Measurements from ENCODE around the gene MAPT. TPM values are rescaled to one million over a fixed set of nuclear protein-coding genes. Genes with fewer than 3 reads are reported as not detected.

MAPT gene
- polyA plus RNA-seq, 3 donors, result 0.04 TPM; not detected in 2

DNA sequence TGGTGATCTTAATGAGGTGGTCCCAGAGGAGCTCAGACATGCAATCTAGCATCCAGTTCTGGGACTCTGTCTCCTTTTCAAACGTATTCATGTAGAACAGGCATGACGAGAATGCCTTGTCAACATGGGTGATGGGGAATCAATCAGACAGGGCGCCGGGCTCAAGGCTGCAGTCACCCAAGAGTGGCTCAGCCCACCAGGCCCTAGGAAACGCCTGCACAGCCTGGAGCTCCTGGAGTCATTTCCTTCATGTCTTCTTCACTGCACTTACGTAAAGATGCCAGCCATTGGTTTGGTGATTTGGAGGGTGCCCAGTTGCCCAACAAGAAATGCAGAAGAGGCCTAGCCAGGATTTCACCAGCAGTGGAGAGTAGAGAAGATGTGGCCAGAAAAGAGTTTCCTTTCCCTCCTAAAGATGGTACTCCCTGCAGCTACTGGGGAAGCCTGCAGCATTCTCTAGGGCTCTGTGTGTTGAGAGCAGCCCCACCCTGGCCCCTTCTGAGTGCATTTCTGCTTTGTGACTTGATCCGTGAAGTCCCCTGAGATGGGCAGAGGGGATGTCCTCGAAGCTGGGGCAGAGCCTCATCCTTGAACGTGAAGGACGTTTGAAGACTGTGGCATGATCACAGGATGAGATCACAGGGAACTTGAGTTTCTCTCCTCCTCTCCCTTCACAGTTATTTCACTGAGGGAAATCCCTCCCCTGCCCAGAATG, 80.7 kb downstream of the MAPT start:
- Mint-ChIP-seq H3K9me3 (peaks cover 0 to 6% (median 2%) of the 10 kb centered on the region in 7 donors), H3K36me3 (no peaks in the 10 kb centered on the region), H3K27ac (no peak overlapping the region), H3K27me3 (ENCODE audit: low read depth in 3 of 3) (peaks cover 2 to 4% (median 4%) of the 10 kb centered on the region in 3 donors), H3K4me1 (no peaks in the 10 kb centered on the region), H3K4me3 (no peak overlapping the region)
- 87% methylated on average over 7 of the region's 10 CpGs for WGBS (ENCODE audit: insufficient coverage)
- Histone ChIP-seq H2AFZ (ENCODE audit: insufficient read depth, low read depth, low read length, poor library complexity, severe bottlenecking) (no peak overlapping the region), H3K79me2 (ENCODE audit: insufficient read depth, low read length) (no peaks in the 10 kb centered on the region), H3K27ac (ENCODE audit: low read depth in 1 of 2, low read length in 2 of 2) (no peak overlapping the region), H3K4me3 (replicated peaks in 1 of 3; ENCODE audit: low read depth in 2 of 3, low read length in 3 of 3) (no peak overlapping the region), H3K4me2 (replicated peaks; ENCODE audit: extremely low read depth, low read length, poor library complexity, severe bottlenecking) (no peak overlapping the region), H3K9ac (ENCODE audit: insufficient read depth, low read length, poor library complexity, severe bottlenecking) (no peak overlapping the region), H3K9me3 (replicated peaks in 1 of 2; ENCODE audit: control insufficient read depth in 1 of 2, insufficient read depth in 1 of 2, low read length in 2 of 2) (no peaks in the 10 kb centered on the region), H3K4me1 (ENCODE audit: control insufficient read depth in 1 of 2, insufficient read depth in 2 of 2, low read length in 2 of 2) (no peaks in the 10 kb centered on the region), H3K27me3 (ENCODE audit: control insufficient read depth in 2 of 2, insufficient read depth in 2 of 2, low read length in 2 of 2) (no peaks in the 10 kb centered on the region), H4K20me1 (ENCODE audit: insufficient read depth, low read length) (no peaks in the 10 kb centered on the region), H3K36me3 (replicated peaks in 1 of 2; ENCODE audit: control insufficient read depth in 1 of 2, insufficient read depth in 2 of 2, low read length in 2 of 2) (no peaks in the 10 kb centered on the region)
- DNase-seq, result no peak
- intact Hi-C loops (cut with micrococcal nuclease), result no loop called here
- TF ChIP-seq, protein P1, sequence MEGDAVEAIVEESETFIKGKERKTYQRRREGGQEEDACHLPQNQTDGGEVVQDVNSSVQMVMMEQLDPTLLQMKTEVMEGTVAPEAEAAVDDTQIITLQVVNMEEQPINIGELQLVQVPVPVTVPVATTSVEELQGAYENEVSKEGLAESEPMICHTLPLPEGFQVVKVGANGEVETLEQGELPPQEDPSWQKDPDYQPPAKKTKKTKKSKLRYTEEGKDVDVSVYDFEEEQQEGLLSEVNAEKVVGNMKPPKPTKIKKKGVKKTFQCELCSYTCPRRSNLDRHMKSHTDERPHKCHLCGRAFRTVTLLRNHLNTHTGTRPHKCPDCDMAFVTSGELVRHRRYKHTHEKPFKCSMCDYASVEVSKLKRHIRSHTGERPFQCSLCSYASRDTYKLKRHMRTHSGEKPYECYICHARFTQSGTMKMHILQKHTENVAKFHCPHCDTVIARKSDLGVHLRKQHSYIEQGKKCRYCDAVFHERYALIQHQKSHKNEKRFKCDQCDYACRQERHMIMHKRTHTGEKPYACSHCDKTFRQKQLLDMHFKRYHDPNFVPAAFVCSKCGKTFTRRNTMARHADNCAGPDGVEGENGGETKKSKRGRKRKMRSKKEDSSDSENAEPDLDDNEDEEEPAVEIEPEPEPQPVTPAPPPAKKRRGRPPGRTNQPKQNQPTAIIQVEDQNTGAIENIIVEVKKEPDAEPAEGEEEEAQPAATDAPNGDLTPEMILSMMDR (IDR thresholded peaks at IDR 0.05), result no peak

DNA sequence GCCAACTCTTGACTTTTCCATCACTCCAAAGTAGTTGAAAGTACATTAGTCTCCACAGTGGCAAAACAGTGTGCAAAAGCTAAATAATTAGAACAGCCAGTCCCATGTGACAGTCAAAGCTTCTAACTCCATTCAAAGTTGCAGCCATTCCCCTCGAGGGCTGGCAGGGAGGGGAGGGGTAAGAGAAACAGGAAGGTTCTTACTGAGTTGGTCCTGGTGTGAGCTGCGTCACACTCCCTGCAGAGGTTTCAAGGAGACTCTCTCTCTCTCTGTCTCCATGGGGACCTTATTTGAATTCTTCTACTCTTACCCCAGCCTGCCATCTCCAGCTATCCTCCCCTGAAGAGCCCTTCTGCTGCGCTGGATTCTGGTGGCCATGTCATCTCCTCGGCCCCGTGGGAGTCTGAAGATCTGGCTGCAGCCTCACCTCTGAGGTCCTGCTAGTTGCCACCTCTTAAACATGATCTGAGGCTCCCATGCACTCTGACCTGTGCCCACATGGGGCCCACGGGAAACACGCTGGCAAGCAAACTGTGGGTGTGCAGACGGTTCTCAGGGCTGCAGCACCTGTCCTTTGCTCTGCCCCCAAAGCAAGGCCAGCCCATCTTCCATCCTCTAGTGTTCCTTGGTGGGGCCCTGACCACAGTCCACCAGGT, 81.4 kb downstream of the MAPT start:
- H2AFZ ChIP-seq (ENCODE audit: insufficient read depth, low read depth, low read length, poor library complexity, severe bottlenecking), result no peak overlapping the region

More for the DNA sequence above, 81.4 kb downstream of the MAPT start:
- intact Hi-C loops (cut with micrococcal nuclease), result no loop called here
- H3K9ac ChIP-seq (ENCODE audit: insufficient read depth, low read length, poor library complexity, severe bottlenecking), result no peak overlapping the region
- peaks cover 1 to 4% (median 2%) of the 10 kb centered on the region in 3 donors for H3K27me3 Mint-ChIP-seq (ENCODE audit: low read depth in 3 of 3)
- H3K9me3 Mint-ChIP-seq, result peaks cover 0 to 6% (median 2%) of the 10 kb centered on the region in 7 donors
- WGBS (ENCODE audit: insufficient coverage), result 94% methylated on average over 6 of the region's 8 CpGs
- H3K4me2 ChIP-seq (replicated peaks; ENCODE audit: extremely low read depth, low read length, poor library complexity, severe bottlenecking), result no peak overlapping the region
- H3K9me3 ChIP-seq (replicated peaks in 1 of 2; ENCODE audit: control insufficient read depth in 1 of 2, insufficient read depth in 1 of 2, low read length in 2 of 2), result no peaks in the 10 kb centered on the region
- no peaks in the 10 kb centered on the region for H3K27me3 ChIP-seq (ENCODE audit: control insufficient read depth in 2 of 2, insufficient read depth in 2 of 2, low read length in 2 of 2)
- no peak overlapping the region for H3K27ac Mint-ChIP-seq
- H3K4me3 Mint-ChIP-seq, result no peak overlapping the region
- DNase-seq, result no peak
- no peaks in the 10 kb centered on the region for H3K36me3 ChIP-seq (replicated peaks in 1 of 2; ENCODE audit: control insufficient read depth in 1 of 2, insufficient read depth in 2 of 2, low read length in 2 of 2)
- H3K4me1 Mint-ChIP-seq, result no peaks in the 10 kb centered on the region
- TF ChIP-seq, protein P1 (IDR thresholded peaks at IDR 0.05), result no peak
- H3K79me2 ChIP-seq (ENCODE audit: insufficient read depth, low read length), result no peaks in the 10 kb centered on the region
- H3K27ac ChIP-seq (ENCODE audit: low read depth in 1 of 2, low read length in 2 of 2), result no peak overlapping the region
- H3K4me1 ChIP-seq (ENCODE audit: control insufficient read depth in 1 of 2, insufficient read depth in 2 of 2, low read length in 2 of 2), result no peaks in the 10 kb centered on the region
- no peak overlapping the region for H3K4me3 ChIP-seq (replicated peaks in 1 of 3; ENCODE audit: low read depth in 2 of 3, low read length in 3 of 3)
- no peaks in the 10 kb centered on the region for H4K20me1 ChIP-seq (ENCODE audit: insufficient read depth, low read length)
- H3K36me3 Mint-ChIP-seq, result no peaks in the 10 kb centered on the region
